Upper lobe of left lung (tissue), 4 donors: Measurements from ENCODE around the gene ECHDC3.

Experiments used
- POLR2A ChIP-seq, 4 donors: fragments of 450-650 bp; IDR thresholded peaks; one replicate each; pipeline ENCODE4 v1.5.1; 2016 to 2017; ENCODE audit warnings: antibody characterized with exemption in 4 of 4, mild to moderate bottlenecking in 2 of 4
- POLR2AphosphoS5 ChIP-seq, 2 donors: sonication (generic); formaldehyde crosslinking; IDR thresholded peaks; one replicate each; pipeline ENCODE4 v1.5.1; 2017; ENCODE audit warnings: antibody characterized with exemption in 2 of 2
- TF ChIP-seq, protein P1 (sequence below), 6 experiments: fragments of 450-650 bp in 4 of 6; fragments of 200-600 bp in 2 of 6; sonication (generic) in 2 of 6; IDR thresholded peaks; one replicate each; pipeline ENCODE4 v1.5.1; 2016 to 2019; ENCODE audit warnings: antibody characterized with exemption in 6 of 6

DNA sequence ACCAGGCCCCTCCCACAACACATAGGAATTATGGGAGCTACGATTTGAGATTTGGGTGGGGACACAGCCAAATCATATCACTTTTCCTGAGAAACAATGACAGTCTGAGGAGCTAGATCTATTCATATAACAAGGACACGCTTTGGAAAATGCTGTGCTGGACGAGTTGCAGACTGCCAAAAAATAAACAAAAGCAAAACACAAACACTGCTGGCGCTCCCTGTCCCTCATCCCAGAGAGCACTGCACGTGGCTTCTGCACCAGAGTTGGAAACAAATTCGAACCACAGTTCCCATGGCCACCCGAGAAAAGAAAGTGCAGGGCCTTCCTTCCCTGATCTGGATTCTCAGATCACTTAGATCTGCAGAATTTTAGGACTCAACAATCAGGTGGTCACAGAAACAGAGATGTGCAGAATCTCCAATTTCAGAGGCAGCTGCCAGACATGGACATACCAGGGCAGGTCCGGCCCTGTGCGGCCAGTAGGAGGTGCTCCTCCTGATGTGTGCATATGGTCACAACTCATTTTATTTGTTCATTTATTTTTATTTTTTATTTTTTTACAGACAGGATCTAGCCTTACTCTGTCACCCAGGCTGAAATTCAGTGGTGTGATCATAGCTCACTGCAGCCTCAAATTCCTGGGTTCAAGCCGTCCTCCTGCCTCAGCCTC lies 35.2 kb upstream of the ECHDC3 start:
- TF ChIP-seq POLR2A (IDR thresholded peaks at IDR 0.05) (no peak), POLR2AphosphoS5 (IDR thresholded peaks at IDR 0.05) (no peak)
- TF ChIP-seq, protein P1, sequence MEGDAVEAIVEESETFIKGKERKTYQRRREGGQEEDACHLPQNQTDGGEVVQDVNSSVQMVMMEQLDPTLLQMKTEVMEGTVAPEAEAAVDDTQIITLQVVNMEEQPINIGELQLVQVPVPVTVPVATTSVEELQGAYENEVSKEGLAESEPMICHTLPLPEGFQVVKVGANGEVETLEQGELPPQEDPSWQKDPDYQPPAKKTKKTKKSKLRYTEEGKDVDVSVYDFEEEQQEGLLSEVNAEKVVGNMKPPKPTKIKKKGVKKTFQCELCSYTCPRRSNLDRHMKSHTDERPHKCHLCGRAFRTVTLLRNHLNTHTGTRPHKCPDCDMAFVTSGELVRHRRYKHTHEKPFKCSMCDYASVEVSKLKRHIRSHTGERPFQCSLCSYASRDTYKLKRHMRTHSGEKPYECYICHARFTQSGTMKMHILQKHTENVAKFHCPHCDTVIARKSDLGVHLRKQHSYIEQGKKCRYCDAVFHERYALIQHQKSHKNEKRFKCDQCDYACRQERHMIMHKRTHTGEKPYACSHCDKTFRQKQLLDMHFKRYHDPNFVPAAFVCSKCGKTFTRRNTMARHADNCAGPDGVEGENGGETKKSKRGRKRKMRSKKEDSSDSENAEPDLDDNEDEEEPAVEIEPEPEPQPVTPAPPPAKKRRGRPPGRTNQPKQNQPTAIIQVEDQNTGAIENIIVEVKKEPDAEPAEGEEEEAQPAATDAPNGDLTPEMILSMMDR (IDR thresholded peaks at IDR 0.05): no peak
